HEK293T (cell line): ENCODE measurements around the gene CACYBP.

Experiments
- ARNT ChIP-seq: fragments of 450-650 bp; IDR thresholded peaks from 2 replicates; pipeline ENCODE4 v1.6.1; 2017; ENCODE audit warnings: mild to moderate bottlenecking
- BHLHE40 ChIP-seq: fragments of 450-650 bp; IDR thresholded peaks from 2 replicates; pipeline ENCODE4 v1.6.1; 2016; ENCODE audit warnings: mild to moderate bottlenecking, moderate library complexity, borderline replicate concordance
- CTBP1 ChIP-seq: fragments of 450-650 bp; IDR thresholded peaks from 2 replicates; pipeline ENCODE4 v1.6.1; 2016; ENCODE audit warnings: borderline replicate concordance
- FOXA1 ChIP-seq: fragments of 450-650 bp; IDR thresholded peaks from 2 replicates; pipeline ENCODE4 v1.6.1; 2016; ENCODE audit warnings: mild to moderate bottlenecking
- FOXK2 ChIP-seq: fragments of 450-650 bp; IDR thresholded peaks from 2 replicates; pipeline ENCODE4 v1.6.1; 2016; ENCODE audit warnings: mild to moderate bottlenecking
- FOXM1 ChIP-seq: fragments of 450-650 bp; IDR thresholded peaks from 2 replicates; pipeline ENCODE4 v1.6.1; 2017; ENCODE audit warnings: mild to moderate bottlenecking, borderline replicate concordance
- HDGF ChIP-seq: fragments of 450-650 bp; IDR thresholded peaks from 2 replicates; pipeline ENCODE4 v1.6.1; 2017; ENCODE audit warnings: antibody characterized with exemption, borderline replicate concordance
- L3MBTL2 ChIP-seq: fragments of 450-650 bp; conservative IDR thresholded peaks from 2 replicates; pipeline ENCODE4 v1.6.1; 2016; ENCODE audit warnings: mild to moderate bottlenecking
- LEF1 ChIP-seq: fragments of 450-650 bp; IDR thresholded peaks from 2 replicates; pipeline ENCODE4 v1.6.1; 2017; ENCODE audit warnings: mild to moderate bottlenecking, borderline replicate concordance
- NFRKB ChIP-seq: fragments of 450-650 bp; IDR thresholded peaks from 2 replicates; pipeline ENCODE4 v1.6.1; 2016; ENCODE audit warnings: mild to moderate bottlenecking, moderate library complexity
- PKNOX1 ChIP-seq: fragments of 450-650 bp; IDR thresholded peaks from 2 replicates; pipeline ENCODE4 v1.6.1; 2016
- SP1 ChIP-seq: fragments of 450-650 bp; IDR thresholded peaks from 2 replicates; pipeline ENCODE4 v1.6.1; 2017
- SUZ12 ChIP-seq: fragments of 450-650 bp; IDR thresholded peaks from 2 replicates; pipeline ENCODE4 v1.6.1; 2016; ENCODE audit warnings: mild to moderate bottlenecking
- TARDBP ChIP-seq: fragments of 450-650 bp; IDR thresholded peaks from 2 replicates; pipeline ENCODE4 v1.6.1; 2016

GRCh38 chr1:174954073-174954460 lies 45.7 kb upstream of the CACYBP start:
- no peak for TF ChIP-seq SUZ12
- no peak for TF ChIP-seq PKNOX1
- TF ChIP-seq BHLHE40, result no peak
- TF ChIP-seq L3MBTL2, result no peak
- no peak for TF ChIP-seq HDGF
- no peak for TF ChIP-seq LEF1
- no peak for TF ChIP-seq SP1
- TF ChIP-seq FOXM1, result no peak
- no peak for TF ChIP-seq NFRKB
- no peak for TF ChIP-seq ARNT
- TF ChIP-seq FOXK2, result no peak
- TF ChIP-seq TARDBP, result no peak
- no peak for TF ChIP-seq FOXA1
- no peak for TF ChIP-seq CTBP1
